H1 (cell line): Measurements from ENCODE around the gene ZBTB43. TPM values are rescaled to one million over a fixed set of nuclear protein-coding genes. Genes with fewer than 3 reads are reported as not detected.

Source experiments
- CTCF ChIA-PET: fragments of 300-600 bp; sonication (Branson Sonifier 250); formaldehyde crosslinking; loops from one replicate; lab custom pipeline; 2021; ENCODE audit not compliant: partially characterized antibody; lab: Charles Lee
- POLR2A ChIA-PET: fragments of 300-600 bp; sonication (Branson Sonifier 250); formaldehyde crosslinking; loops from one replicate; lab custom pipeline; 2021; ENCODE audit warnings: inconsistent platforms; ENCODE audit not compliant: partially characterized antibody; lab: Charles Lee
- DNase-seq, 2 experiments: peaks; one replicate each; pipeline versions ENCODE4 v3.0.0 to v3.0.0-alpha.2; 2010 to 2022; ENCODE audit warnings: low spot score in 2 of 2, low read depth in 1 of 2, mixed read lengths in 1 of 2
- FAIRE-seq: peaks from 2 replicates; lab custom pipeline; 2011; peaks lifted over from hg19 to GRCh38; lab: Jason Lieb, UNC
- H2AFZ ChIP-seq: 2 replicates; pipeline ENCODE4 v1.8.1; 2012; ENCODE audit warnings: low read length, inconsistent platforms
- H2AK5ac ChIP-seq: 2 replicates; pipeline ENCODE4 v1.6.1; 2013; ENCODE audit warnings: low read depth, low read length
- H2BK120ac ChIP-seq: replicated peaks from 2 replicates; pipeline ENCODE3; 2013; ENCODE audit warnings: low read depth, low read length, inconsistent platforms
- H2BK12ac ChIP-seq: 2 replicates; pipeline ENCODE4 v1.6.1; 2013; ENCODE audit warnings: low read depth, low read length
- H2BK15ac ChIP-seq: 2 replicates; pipeline ENCODE4 v1.6.1; 2013; ENCODE audit warnings: low read length
- H2BK20ac ChIP-seq: 2 replicates; pipeline ENCODE4 v1.6.1; 2013; ENCODE audit warnings: low read length
- H2BK5ac ChIP-seq: 2 replicates; pipeline ENCODE4 v1.6.1; 2013; ENCODE audit warnings: low read depth, low read length
- H3K14ac ChIP-seq: 2 replicates; pipeline ENCODE4 v1.6.1; 2013; ENCODE audit warnings: inconsistent platforms; ENCODE audit not compliant: insufficient read length
- H3K18ac ChIP-seq: 2 replicates; pipeline ENCODE4 v1.6.1; 2013; ENCODE audit warnings: low read length; ENCODE audit errors: extremely low read depth
- H3K23ac ChIP-seq: 2 replicates; pipeline ENCODE4 v1.6.1; 2013; ENCODE audit warnings: inconsistent platforms; ENCODE audit not compliant: insufficient read length
- H3K23me2 ChIP-seq: 2 replicates; pipeline ENCODE4 v1.6.1; 2013; ENCODE audit warnings: low read depth, low read length
- H3K27ac ChIP-seq: 2 replicates; pipeline ENCODE4 v1.6.1; 2011; ENCODE audit warnings: low read depth, low read length, inconsistent platforms
- H3K27me3 ChIP-seq, 4 experiments: replicated peaks in 1 of 4; 1 replicate in 1 of 4; 2 replicates in 3 of 4; pipeline versions ENCODE4 v1.6.1 to v1.8.1; 2011 to 2013; ENCODE audit warnings: low read length in 3 of 4, mild to moderate bottlenecking in 3 of 4, inconsistent platforms in 2 of 4, mixed read lengths in 2 of 4, moderate library complexity in 1 of 4; ENCODE audit not compliant: control insufficient read depth in 3 of 4, insufficient read depth in 3 of 4; ENCODE audit errors: extremely low read depth in 1 of 4
- H3K36me3 ChIP-seq, 4 experiments: 2 replicates each; pipeline versions ENCODE4 v1.6.1 to v1.8.1; 2011 to 2013; ENCODE audit warnings: mild to moderate bottlenecking in 4 of 4, low read length in 3 of 4, moderate library complexity in 2 of 4, control low read depth in 1 of 4, inconsistent platforms in 1 of 4; ENCODE audit not compliant: insufficient read depth in 4 of 4, control insufficient read depth in 2 of 4
- H3K4ac ChIP-seq: replicated peaks from 2 replicates; pipeline ENCODE3; 2013; ENCODE audit warnings: low read length, low read depth, mixed read lengths, inconsistent platforms; ENCODE audit not compliant: insufficient read length
- H3K4me1 ChIP-seq, 4 experiments: replicated peaks in 1 of 4; 1 replicate in 1 of 4; 2 replicates in 3 of 4; pipeline versions ENCODE4 v1.6.1 to v1.8.1; 2011 to 2013; ENCODE audit warnings: low read length in 3 of 4, inconsistent platforms in 2 of 4, mixed read lengths in 1 of 4; ENCODE audit not compliant: insufficient read depth in 4 of 4, control insufficient read depth in 3 of 4
- H3K4me2 ChIP-seq, 2 experiments: 2 replicates each; pipeline versions ENCODE4 v1.6.1 to v1.8.1; 2011 to 2013; ENCODE audit warnings: low read depth in 2 of 2, low read length in 2 of 2, control low read depth in 1 of 2, inconsistent platforms in 1 of 2, mild to moderate bottlenecking in 1 of 2; ENCODE audit not compliant: insufficient read depth in 1 of 2
- H3K4me3 ChIP-seq, 4 experiments: fragments of 200-600, 300-600 bp in 1 of 4; sonication (generic), shearing (Covaris generic), sonication (Bioruptor Twin) in 1 of 4; 2 replicates each; pipeline versions ENCODE4 v1.5.1 to v1.8.1; 2011 to 2016; ENCODE audit warnings: low read length in 4 of 4, low read depth in 3 of 4, control low read depth in 2 of 4, inconsistent platforms in 2 of 4, mild to moderate bottlenecking in 2 of 4, mixed read lengths in 1 of 4, moderate library complexity in 1 of 4; ENCODE audit not compliant: insufficient read depth in 2 of 4; ENCODE audit errors: extremely low read depth in 1 of 4
- H3K56ac ChIP-seq: replicated peaks from 2 replicates; pipeline ENCODE3; 2013; ENCODE audit warnings: low read depth, mild to moderate bottlenecking, mixed read lengths, low read length, inconsistent platforms; ENCODE audit not compliant: insufficient read length
- H3K79me1 ChIP-seq: 2 replicates; pipeline ENCODE4 v1.6.1; 2013; ENCODE audit warnings: low read depth, low read length, control low read depth
- H3K79me2 ChIP-seq, 2 experiments: 2 replicates each; pipeline versions ENCODE4 v1.6.1 to v1.8.1; 2012 to 2013; ENCODE audit warnings: low read length in 2 of 2, mild to moderate bottlenecking in 2 of 2, inconsistent platforms in 1 of 2; ENCODE audit not compliant: insufficient read depth in 2 of 2, control insufficient read depth in 1 of 2
- H3K9ac ChIP-seq, 4 experiments: replicated peaks in 1 of 4; 1 replicate in 1 of 4; 2 replicates in 3 of 4; pipeline versions ENCODE4 v1.6.1 to v1.8.1; 2011 to 2013; ENCODE audit warnings: low read depth in 3 of 4, low read length in 3 of 4, control low read depth in 2 of 4, mild to moderate bottlenecking in 2 of 4, moderate library complexity in 2 of 4, inconsistent platforms in 1 of 4; ENCODE audit errors: extremely low read depth in 1 of 4
- H3K9me3 ChIP-seq, 2 experiments: 2 replicates each; pipeline versions ENCODE4 v1.6.1 to v1.8.1; 2012 to 2013; ENCODE audit warnings: mild to moderate bottlenecking in 2 of 2, moderate library complexity in 2 of 2, control low read depth in 1 of 2, inconsistent platforms in 1 of 2, low read depth in 1 of 2, low read length in 1 of 2, mixed read lengths in 1 of 2; ENCODE audit not compliant: insufficient read depth in 2 of 2
- H4K20me1 ChIP-seq, 2 experiments: replicated peaks in 1 of 2; 2 replicates each; pipeline versions ENCODE3 to v1.8.1; 2011 to 2013; ENCODE audit warnings: inconsistent platforms in 2 of 2, low read length in 2 of 2, mild to moderate bottlenecking in 1 of 2; ENCODE audit not compliant: insufficient read depth in 2 of 2, control insufficient read depth in 1 of 2
- H4K5ac ChIP-seq: 2 replicates; pipeline ENCODE4 v1.6.1; 2013; ENCODE audit warnings: low read length, low read depth, mixed read lengths, inconsistent platforms; ENCODE audit not compliant: insufficient read length
- H4K8ac ChIP-seq: 2 replicates; pipeline ENCODE4 v1.8.0; 2013; ENCODE audit warnings: mild to moderate bottlenecking, moderate library complexity, low read length, inconsistent platforms; ENCODE audit not compliant: insufficient read depth; ENCODE audit errors: extremely low read depth
- H4K91ac ChIP-seq: replicated peaks from 2 replicates; pipeline ENCODE3; 2013; ENCODE audit warnings: low read length, mixed read lengths, inconsistent platforms; ENCODE audit not compliant: insufficient read length
- BACH1 ChIP-seq: IDR thresholded peaks from 2 replicates; pipeline ENCODE4 v1.6.1; 2012; ENCODE audit warnings: low read length, improper control_type of control experiment
- EGR1 ChIP-seq: IDR thresholded peaks from 2 replicates; pipeline ENCODE4 v1.6.1; 2011; ENCODE audit warnings: low read depth, low read length, borderline replicate concordance
- GABPA ChIP-seq: IDR thresholded peaks from 2 replicates; pipeline ENCODE4 v1.6.1; 2011; ENCODE audit warnings: mild to moderate bottlenecking, low read length, moderate library complexity, borderline replicate concordance; ENCODE audit not compliant: insufficient read depth
- KDM1A ChIP-seq: fragments of 200-600, 300-600 bp; sonication (generic); IDR thresholded peaks from 2 replicates; pipeline ENCODE4 v1.7.1; 2016; ENCODE audit warnings: mild to moderate bottlenecking, low read length, borderline replicate concordance
- MAFK ChIP-seq: IDR thresholded peaks from 2 replicates; pipeline ENCODE4 v1.6.1; 2012; ENCODE audit warnings: low read depth, mild to moderate bottlenecking, improper control_type of control experiment, low read length
- NANOG ChIP-seq: IDR thresholded peaks from 2 replicates; pipeline ENCODE4 v1.6.1; 2011; ENCODE audit warnings: low read length, low read depth, mild to moderate bottlenecking, inconsistent platforms; ENCODE audit not compliant: insufficient read depth, poor library complexity, severe bottlenecking
- POU5F1 ChIP-seq: IDR thresholded peaks from 2 replicates; pipeline ENCODE4 v1.6.1; 2011; ENCODE audit warnings: low read depth, mild to moderate bottlenecking, low read length, moderate library complexity
- RFX5 ChIP-seq: IDR thresholded peaks from 2 replicates; pipeline ENCODE4 v1.6.1; 2011; ENCODE audit warnings: low read depth, low read length, improper control_type of control experiment, borderline replicate concordance
- SIRT6 ChIP-seq: IDR thresholded peaks from one replicate; pipeline ENCODE4 v1.7.1; 2012; ENCODE audit warnings: low read length, inconsistent platforms
- SRF ChIP-seq: IDR thresholded peaks from 2 replicates; pipeline ENCODE4 v1.6.1; 2011; ENCODE audit warnings: mild to moderate bottlenecking, low read depth, low read length, moderate library complexity
- TEAD4 ChIP-seq: IDR thresholded peaks from 2 replicates; pipeline ENCODE4 v1.6.1; 2012; ENCODE audit warnings: low read depth, low read length, inconsistent platforms, mixed read lengths
- WGBS, 2 experiments: shearing (Covaris generic) in 1 of 2; methylation state at CpG; one replicate each; pipeline versions ENCODE4 v1.1.6 to v1.1.7; 2013 to 2015; ENCODE audit warnings: low lambda C conversion rate in 2 of 2, mixed read lengths in 2 of 2, inconsistent platforms in 1 of 2, low coverage in 1 of 2, missing lambda C conversion rate in 1 of 2; ENCODE audit not compliant: insufficient replicate concordance in 2 of 2, insufficient coverage in 1 of 2, insufficient read length in 1 of 2; ENCODE audit errors: extremely low coverage in 1 of 2, missing lambda C conversion rate in 1 of 2; 5-methylcytosine and 5-hydroxymethylcytosine counted together
- polyA plus RNA-seq, 7 experiments: library from polyadenylated mRNA; depleted of rRNA in 3 of 7; stranded (reverse) in 5 of 7; unstranded in 2 of 7; fragments of >200 nt in 5 of 7; fragments of 200-250 nt in 2 of 7; gene quantifications; 1 replicate in 5 of 7; 2 replicates in 1 of 7; 4 replicates in 1 of 7; pipeline versions ENCODE4 v1.2.1 to v1.2.3, GENCODE V29; 2011 to 2013; ENCODE audit warnings: missing spikeins in 2 of 7, mixed read lengths in 2 of 7
- total RNA-seq: library from RNA; stranded (reverse); fragmentation: NEBNext Ultra II Directional; extraction: Animal tissue kit (Norgen Biotek cat#: 25700); gene quantifications from 2 replicates; pipeline ENCODE4 v1.2.1, GENCODE V29; 2021
- TF ChIP-seq, protein P1 (sequence below), 3 experiments: IDR thresholded peaks; 1 replicate in 2 of 3; 2 replicates in 1 of 3; pipeline versions ENCODE4 v1.5.1 to v1.6.1; 2011; ENCODE audit warnings: low read length in 3 of 3, mild to moderate bottlenecking in 3 of 3, inconsistent platforms in 2 of 3, low read depth in 1 of 3, moderate library complexity in 1 of 3; ENCODE audit not compliant: insufficient read depth in 1 of 3; ENCODE audit errors: control extremely low read depth in 1 of 3

Gene ZBTB43
- total and polyA plus RNA-seq, 2 of the 8 experiments (the other 6 are each of a cell fraction or from before 2014, with no cell fraction given), result 4.1 to 16.7 TPM

DNA sequence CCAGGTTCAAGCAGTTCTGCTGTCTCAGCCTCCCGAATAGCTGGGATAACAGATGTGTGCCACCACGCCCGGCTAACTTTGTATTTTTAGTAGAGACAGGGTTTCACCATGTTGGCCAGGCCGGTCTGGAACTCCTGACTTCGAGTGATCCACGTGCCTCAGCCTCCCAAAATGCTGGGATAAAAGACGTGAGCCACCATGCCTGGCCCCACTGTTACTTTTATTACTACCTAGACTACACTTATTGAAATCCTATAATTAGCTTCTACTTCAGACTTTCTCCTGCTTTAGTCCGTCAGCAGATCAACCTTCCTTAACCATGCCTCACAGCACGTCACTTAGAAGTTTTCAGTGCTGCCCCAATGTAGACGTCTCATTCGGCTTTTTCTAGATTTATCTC lies 8.2 kb downstream of the ZBTB43 start:
- no peak overlapping the region for H3K23ac ChIP-seq
- H3K56ac ChIP-seq, result no peak overlapping the region
- peaks cover 0 to 4% of the 10 kb centered on the region in 2 experiments; a peak in 1 of 4 replicates for H3K9me3 ChIP-seq
- H3K18ac ChIP-seq, result no peak overlapping the region
- no peak overlapping the region for H3K4me2 ChIP-seq
- no peak overlapping the region for H2BK5ac ChIP-seq
- 91% methylated on average over 11 of the region's 11 CpGs; no CpG with 5 or more reads in 1 of the 2 experiments for WGBS, 2 experiments
- H4K91ac ChIP-seq, result no peak overlapping the region
- no peaks in the 10 kb centered on the region for H4K20me1 ChIP-seq
- H2BK120ac ChIP-seq, result no peak overlapping the region
- no peaks in the 10 kb centered on the region for H3K23me2 ChIP-seq
- H3K27me3 ChIP-seq, result no peaks in the 10 kb centered on the region
- no peak for DNase-seq
- no peak overlapping the region for H3K14ac ChIP-seq
- no peaks in the 10 kb centered on the region for H3K4me1 ChIP-seq
- no peak overlapping the region for H2BK12ac ChIP-seq
- H3K4ac ChIP-seq, result no peak overlapping the region
- H2AFZ ChIP-seq, result no peak overlapping the region
- no peak overlapping the region for H3K4me3 ChIP-seq
- FAIRE-seq, result no peak
- POLR2A ChIA-PET, result no interaction called here
- no peaks in the 10 kb centered on the region; the same call in 1 of the 2 replicates for H3K79me1 ChIP-seq
- no peak overlapping the region for H4K5ac ChIP-seq
- H3K79me2 ChIP-seq, result peaks cover 0 to 49% of the 10 kb centered on the region in 2 experiments; a peak in 3 of 4 replicates
- no peak overlapping the region for H3K9ac ChIP-seq
- H2BK15ac ChIP-seq, result no peak overlapping the region
- no peak overlapping the region for H4K8ac ChIP-seq
- CTCF ChIA-PET, result interaction anchor here (0.7 kb wide), 1 partner anchor 65 kb away, joined by 3 read pairs; no protein-coding TSS in a partner anchor
- H3K27ac ChIP-seq, result no peak overlapping the region
- H3K36me3 ChIP-seq, result peaks cover 0 to 16% (median 5%) of the 10 kb centered on the region in 4 experiments; a peak in 5 of 8 replicates
- no peak overlapping the region for H2AK5ac ChIP-seq
- H2BK20ac ChIP-seq, result no peak overlapping the region
- TF ChIP-seq MAFK (no peak), BACH1 (no peak), KDM1A (no peak), RFX5 (no peak), POU5F1 (no peak), SIRT6 (no peak), SRF (no peak), NANOG (no peak), GABPA (no peak), EGR1 (no peak), TEAD4 (no peak)
- TF ChIP-seq, protein P1, sequence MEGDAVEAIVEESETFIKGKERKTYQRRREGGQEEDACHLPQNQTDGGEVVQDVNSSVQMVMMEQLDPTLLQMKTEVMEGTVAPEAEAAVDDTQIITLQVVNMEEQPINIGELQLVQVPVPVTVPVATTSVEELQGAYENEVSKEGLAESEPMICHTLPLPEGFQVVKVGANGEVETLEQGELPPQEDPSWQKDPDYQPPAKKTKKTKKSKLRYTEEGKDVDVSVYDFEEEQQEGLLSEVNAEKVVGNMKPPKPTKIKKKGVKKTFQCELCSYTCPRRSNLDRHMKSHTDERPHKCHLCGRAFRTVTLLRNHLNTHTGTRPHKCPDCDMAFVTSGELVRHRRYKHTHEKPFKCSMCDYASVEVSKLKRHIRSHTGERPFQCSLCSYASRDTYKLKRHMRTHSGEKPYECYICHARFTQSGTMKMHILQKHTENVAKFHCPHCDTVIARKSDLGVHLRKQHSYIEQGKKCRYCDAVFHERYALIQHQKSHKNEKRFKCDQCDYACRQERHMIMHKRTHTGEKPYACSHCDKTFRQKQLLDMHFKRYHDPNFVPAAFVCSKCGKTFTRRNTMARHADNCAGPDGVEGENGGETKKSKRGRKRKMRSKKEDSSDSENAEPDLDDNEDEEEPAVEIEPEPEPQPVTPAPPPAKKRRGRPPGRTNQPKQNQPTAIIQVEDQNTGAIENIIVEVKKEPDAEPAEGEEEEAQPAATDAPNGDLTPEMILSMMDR (IDR thresholded peaks at IDR 0.05; ENCODE audit: control extremely low read depth in 1 of 3, insufficient read depth in 1 of 3, low read depth in 1 of 3, low read length in 3 of 3), result no peak
